GM12865 (cell line): ENCODE results near the gene SENP1.

ENCODE experiments used
- DNase-seq: peaks from one replicate; pipeline ENCODE4 v3.0.0; 2010; ENCODE audit warnings: low read depth
- H3K4me3 ChIP-seq: 2 replicates; pipeline ENCODE4 v1.5.1; 2011; ENCODE audit warnings: mild to moderate bottlenecking, low read depth, low read length, control low read depth
- CTCF ChIP-seq: IDR thresholded peaks from 2 replicates; pipeline ENCODE4 v1.5.1; 2011; ENCODE audit warnings: low read length, control low read depth, low read depth, inconsistent platforms; ENCODE audit not compliant: insufficient read depth; ENCODE audit errors: missing control alignments

The SENP1 gene

GRCh38 chr12:48021485-48022179, 84.2 kb downstream of the SENP1 start:
- no peak overlapping the region for H3K4me3 ChIP-seq
- no peak for DNase-seq
- no peak for TF ChIP-seq CTCF

GRCh38 chr12:48019639-48020265, 86.1 kb downstream of the SENP1 start:
- TF ChIP-seq CTCF, result no peak
- H3K4me3 ChIP-seq, result no peak overlapping the region
- no peak for DNase-seq

GRCh38 chr12:48018618-48018995, 87.3 kb downstream of the SENP1 start:
- TF ChIP-seq CTCF, result no peak
- no peak for DNase-seq
- no peak overlapping the region for H3K4me3 ChIP-seq

- no peak for DNase-seq
- TF ChIP-seq CTCF, result no peak
- no peak overlapping the region for H3K4me3 ChIP-seq
Observed at GRCh38 chr12:48017921-48018617, 87.8 kb downstream of the SENP1 start.

- H3K4me3 ChIP-seq, result no peak overlapping the region
- DNase-seq, result no peak
- no peak for TF ChIP-seq CTCF
Observed at GRCh38 chr12:48017496-48017895, 88.4 kb downstream of the SENP1 start.

- DNase-seq, result no peak
- no peak for TF ChIP-seq CTCF
- no peak overlapping the region for H3K4me3 ChIP-seq
Observed at GRCh38 chr12:48016373-48017020, 89.4 kb downstream of the SENP1 start.
